NT2/D1 (cell line): ENCODE data around the gene MDM4.

ENCODE experiments used
- SUZ12 ChIP-seq: IDR thresholded peaks from 2 replicates; pipeline ENCODE4 v1.6.1; 2011; ENCODE audit not compliant: insufficient read length, insufficient read depth; ENCODE audit errors: extremely low read depth
- YY1 ChIP-seq: IDR thresholded peaks from 2 replicates; pipeline ENCODE4 v1.6.1; 2011; ENCODE audit not compliant: insufficient read length, insufficient read depth
- ZNF274 ChIP-seq: IDR thresholded peaks from 2 replicates; pipeline ENCODE4 v1.6.1; 2011; ENCODE audit warnings: mild to moderate bottlenecking, low read depth, low read length

DNA sequence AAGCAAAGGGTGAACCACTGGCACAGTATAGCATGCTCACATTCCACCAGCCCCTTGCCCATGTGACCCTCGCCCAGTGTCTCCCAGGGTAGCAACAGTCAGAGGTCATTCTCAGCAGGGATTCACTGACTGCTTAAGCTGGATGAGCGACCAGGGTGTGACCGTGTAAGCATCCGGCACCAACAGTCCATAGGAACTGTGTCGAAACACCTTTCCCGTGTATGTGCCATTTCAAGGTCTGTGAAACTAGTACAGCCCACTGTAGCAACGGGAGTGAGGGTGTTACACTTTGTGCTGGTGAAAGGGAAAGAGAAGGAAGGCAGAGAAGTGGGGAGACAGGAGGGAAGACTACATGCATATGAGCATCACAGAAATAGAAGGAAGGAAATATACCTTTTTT, 32.4 kb upstream of the MDM4 start:
- TF ChIP-seq SUZ12 (no peak), ZNF274 (no peak), YY1 (no peak)
